HG03135 (cell line): ENCODE results near the gene CDH8.

Experiments used
- ATAC-seq: cut with Tn5 transposase; IDR thresholded peaks from one replicate; pipeline ENCODE4 v1.9.1; 2021; ENCODE audit warnings: mild to moderate bottlenecking, moderate library complexity; ENCODE audit not compliant: unreplicated experiment

The CDH8 gene

DNA sequence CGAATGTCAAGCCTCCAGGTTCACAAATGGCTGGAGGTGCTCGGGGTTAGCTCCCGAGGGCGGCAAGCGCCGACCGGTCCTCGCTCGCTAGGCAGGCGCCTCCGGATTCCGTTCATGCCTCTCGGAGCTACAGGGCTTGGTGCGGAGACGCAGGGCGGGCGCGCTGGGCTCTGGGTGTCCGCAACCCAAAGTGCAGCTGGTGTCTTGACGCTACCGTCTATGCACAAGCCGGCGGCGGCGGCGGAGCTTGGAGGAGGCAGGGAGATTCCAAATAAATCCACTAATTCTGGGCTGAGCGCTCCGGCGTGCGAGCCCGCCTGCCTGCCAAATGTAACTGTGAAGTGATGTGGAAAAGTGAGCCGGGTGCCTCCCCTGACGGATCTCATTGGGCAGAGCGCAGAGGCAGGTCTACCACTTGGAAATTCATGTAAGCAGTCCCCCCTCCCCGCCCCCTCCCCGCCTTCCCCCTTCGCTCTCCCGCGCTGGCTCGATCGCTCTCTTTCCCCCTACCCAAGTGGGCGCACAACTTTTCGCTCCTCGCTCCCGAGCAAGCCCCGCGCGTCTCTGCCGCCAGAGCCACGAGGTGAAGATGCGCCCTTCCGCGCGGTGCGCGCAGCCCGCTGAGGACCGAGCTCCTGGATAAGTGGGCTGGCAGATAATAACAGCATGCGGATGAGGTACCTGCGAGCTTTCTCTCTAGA lies at the start of gene CDH8:
TSS of gene CDH8 (minus strand) at position 338 of the 701 bp plus-strand sequence. CDS start 15,035 bp downstream, outside the sequence.
- ATAC-seq = no peak

- no peak for ATAC-seq
These were observed 43.0 kb upstream of the CDH8 start for GRCh38 chr16:62079236-62079635.

DNA sequence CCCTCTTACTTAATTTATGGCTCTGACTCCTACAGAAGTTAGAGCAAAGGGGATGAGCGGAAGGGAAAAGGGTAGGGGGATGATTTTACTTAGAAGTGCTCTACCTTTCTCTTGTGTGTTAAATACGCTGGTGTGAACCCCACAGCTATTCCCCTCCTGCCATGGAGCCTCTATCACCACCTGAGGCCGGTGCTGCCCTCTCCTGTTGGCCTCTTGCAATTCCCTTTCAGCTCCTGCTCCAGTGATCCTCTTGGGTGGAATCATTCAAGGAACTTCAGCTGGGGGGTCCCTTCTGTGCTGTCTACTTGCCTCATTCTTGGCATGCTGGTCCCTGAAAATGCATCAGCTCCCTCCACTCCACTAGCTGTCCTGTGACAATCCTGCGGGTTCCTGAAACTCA lies 41.8 kb upstream of the CDH8 start:
- no peak for ATAC-seq

DNA sequence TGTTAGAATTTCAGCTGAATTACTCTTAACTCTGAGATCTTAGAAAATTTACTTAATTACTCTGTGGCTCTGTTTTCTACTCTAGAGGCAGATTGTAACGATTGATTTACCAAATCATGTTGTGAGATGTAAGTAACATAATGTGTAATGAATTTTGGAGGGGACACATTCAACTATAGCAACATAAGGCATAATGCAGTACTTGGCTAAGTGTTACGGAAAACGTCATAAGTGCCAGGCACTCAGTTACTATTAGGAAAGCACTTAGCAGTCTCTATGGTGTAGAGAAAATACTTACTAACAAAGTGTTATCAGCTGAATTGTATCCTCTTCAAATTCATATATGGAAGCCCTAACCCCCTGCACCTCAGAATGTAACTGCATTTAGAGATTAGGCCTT lies 40.6 kb upstream of the CDH8 start:
- ATAC-seq = no peak

GRCh38 chr16:62068747-62069146 lies 32.5 kb upstream of the CDH8 start:
- ATAC-seq = no peak

DNA sequence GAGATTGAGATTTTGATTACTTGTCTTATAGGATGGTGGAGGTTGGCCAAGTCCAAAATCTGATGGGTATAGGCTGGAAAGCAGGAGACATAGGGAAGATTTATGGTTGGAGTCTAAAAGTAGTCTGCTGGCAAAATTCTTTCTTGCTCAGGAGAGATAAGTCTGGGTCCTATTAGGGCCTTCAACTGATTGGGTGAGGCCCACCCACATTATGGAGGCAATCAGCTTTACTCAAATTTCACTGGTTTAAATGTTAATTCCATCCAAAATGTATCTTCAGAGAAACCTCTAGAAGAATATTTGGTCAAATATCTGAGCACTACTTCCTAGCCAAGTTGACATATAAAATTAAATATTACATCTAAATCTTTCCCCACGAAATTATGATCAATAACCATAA lies 31.7 kb upstream of the CDH8 start:
- ATAC-seq = no peak

DNA sequence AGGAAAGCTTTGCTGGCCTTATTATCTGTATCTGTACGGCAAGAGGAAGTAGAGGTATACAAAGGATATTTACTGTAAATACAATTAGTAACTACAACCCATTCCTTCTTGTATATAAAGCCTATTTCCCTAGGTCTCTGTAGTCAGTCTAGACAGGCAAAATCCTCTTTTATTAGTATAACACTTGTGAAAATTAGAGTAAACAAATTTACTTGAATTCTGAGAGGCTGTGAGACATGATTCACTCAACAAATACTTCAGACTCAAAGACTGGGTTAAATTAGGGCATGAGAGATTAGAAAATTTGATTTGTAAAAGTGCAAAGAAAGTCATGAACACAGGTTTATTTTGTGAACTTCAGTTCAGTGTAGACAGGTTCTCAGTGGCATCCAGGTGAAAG lies 30.9 kb upstream of the CDH8 start:
- ATAC-seq = no peak

DNA sequence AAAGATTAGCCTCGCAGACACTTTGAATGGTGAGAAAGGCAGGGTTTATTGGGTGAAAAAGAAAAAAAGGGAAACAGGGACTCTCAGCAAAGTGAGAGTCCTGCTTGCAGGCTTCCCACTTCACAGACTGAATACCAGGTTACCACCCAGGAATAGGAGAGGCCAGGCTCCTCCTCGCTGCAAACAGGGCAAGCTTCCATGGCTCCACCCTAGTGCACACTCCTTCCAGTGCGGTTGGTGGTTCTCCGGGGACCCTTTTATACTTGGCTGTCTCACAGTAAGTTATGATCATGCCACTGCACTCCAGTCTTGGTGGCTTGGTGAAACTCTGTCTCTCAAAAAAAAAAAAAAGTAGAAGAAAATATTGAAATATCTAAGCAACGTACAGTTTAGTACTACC lies 30.5 kb upstream of the CDH8 start:
- no peak for ATAC-seq

DNA sequence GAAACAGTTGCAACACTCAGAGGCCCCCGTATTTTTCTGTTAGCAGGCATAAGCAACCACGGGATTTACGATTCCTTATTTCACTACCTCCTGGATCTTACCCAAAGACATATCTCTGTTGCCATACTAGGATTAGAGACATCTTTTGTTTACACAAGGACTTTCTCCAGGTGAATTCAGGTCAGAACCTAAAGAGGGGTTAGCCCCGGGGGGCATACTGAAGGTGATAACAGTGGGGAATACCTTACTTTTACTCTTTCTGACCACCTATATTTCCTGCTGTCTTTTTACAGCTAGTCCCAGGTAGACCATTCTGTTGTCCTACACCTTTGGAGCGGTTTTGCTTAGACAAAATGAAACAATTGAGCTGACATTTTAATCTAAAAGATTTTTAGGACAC lies 27.9 kb upstream of the CDH8 start:
- no peak for ATAC-seq

DNA sequence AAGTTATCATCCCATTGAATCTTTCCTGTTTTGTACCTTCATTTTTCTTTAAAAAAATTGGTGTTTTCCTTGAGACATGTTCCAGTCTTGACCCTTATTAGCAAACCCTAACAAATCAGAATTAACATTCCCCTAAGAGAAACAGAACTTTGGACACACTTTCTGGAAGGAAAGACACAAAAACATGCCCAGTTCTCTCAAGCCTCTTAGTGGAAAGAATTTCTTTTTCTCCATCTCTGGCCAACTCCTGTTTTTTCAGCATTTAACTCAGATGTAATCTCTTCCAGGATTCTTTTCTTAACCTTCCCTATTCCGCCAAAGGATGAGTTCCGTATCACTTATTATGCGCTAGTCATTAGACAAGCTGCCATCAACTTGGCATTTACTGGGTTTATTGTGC lies 23.9 kb upstream of the CDH8 start:
- ATAC-seq = no peak

DNA sequence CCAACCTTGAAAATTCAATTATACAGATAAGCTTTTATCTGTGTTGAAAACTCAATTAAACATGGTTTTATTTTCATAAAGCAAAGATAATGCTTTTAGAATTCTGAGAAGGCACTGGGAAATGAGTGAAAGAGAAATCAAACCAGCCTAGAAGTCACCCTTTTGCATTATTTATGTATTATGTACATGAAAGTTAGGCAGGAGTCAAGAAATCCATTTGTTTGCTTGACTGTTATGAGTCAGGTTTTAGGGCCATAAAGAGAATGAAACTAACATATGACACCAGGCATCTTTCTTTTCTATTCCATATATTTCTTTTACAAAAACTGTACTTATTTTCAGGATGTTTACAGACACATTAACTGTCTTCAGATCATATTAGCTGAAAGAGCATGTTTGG lies 23.3 kb upstream of the CDH8 start:
- no peak for ATAC-seq

DNA sequence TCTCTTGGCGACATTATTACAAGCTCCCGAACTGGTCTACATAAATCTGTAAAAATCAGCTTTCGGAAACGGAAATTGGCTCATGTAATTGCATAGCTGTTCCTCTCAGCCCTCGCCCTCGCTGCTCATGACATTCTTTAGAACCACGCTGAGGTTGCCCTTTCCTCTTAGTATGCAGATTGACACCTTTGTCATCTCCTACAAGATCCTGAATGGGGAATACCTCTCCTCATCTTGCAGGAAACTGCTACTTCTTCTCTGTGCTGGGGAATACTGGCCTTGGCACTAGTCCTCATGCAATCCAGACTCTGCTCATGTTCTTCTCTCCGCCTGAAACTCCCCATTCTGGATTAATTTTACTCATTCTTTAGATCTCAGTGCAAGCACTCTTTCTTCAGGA lies 22.2 kb upstream of the CDH8 start:
- ATAC-seq = no peak

GRCh38 chr16:62051942-62052341 lies 15.7 kb upstream of the CDH8 start:
- ATAC-seq = no peak

- ATAC-seq = no peak
These were observed 14.6 kb upstream of the CDH8 start for GRCh38 chr16:62050793-62051192.

GRCh38 chr16:62046801-62047200 lies 10.6 kb upstream of the CDH8 start:
- ATAC-seq = no peak

- ATAC-seq = no peak
These were observed 5.2 kb upstream of the CDH8 start for GRCh38 chr16:62041401-62041800.

- ATAC-seq = no peak
These were observed 2.4 kb upstream of the CDH8 start for GRCh38 chr16:62038646-62039045.

- no peak for ATAC-seq
These were observed 2.0 kb upstream of the CDH8 start for GRCh38 chr16:62038225-62038624.

- no peak for ATAC-seq
These were observed 531 bp upstream of the CDH8 start for GRCh38 chr16:62036802-62037135.

- ATAC-seq = no peak
These were observed 834 bp downstream of the CDH8 start for GRCh38 chr16:62035115-62036092.

DNA sequence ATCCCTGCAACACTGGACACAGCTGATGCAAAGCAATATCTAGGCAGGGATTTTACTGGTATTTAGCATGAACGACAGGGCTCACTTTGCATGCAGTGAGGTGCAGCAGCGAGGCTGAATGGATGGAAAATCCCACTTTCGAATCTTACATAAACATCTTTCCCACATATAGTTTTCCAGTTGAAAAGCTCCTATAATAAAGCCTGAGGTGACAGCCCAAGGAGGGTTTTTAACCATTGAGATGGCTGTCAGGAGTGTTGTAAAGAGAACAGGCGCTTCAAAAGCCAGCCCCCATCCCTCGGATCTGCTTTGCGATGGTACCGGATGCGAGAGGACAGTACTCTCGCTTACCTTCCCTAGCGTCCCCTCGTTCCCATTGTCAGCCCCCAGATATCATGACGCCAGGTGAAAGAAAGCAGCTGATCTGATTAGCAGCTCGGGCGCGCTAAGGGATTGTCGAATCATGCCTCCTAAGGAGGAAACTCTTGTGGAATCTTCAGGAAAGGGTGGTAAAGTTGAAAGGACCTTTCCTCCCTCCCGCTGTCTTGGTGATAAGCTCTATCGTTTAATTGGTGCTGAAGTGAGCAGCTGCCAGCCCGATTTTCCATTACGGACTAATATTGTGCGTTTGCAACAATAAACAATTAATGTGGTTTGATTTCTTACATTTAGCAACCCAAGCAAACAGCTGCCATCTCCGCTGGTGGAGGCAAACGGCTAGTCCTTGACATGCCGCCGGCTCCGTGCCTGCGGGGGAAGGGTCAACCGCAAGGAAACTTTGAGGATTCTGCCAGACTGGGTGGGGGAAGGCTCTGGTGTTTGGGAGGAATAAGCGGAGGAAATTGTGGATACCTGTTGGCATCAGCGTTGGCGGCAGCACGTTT lies 1.8 kb downstream of the CDH8 start:
- ATAC-seq = no peak
